Lung (tissue), 12 donors: Measurements from ENCODE around the gene FOXN3. TPM values are rescaled to one million over a fixed set of nuclear protein-coding genes. Genes with fewer than 3 reads are reported as not detected.

Experiments
- ATAC-seq: fragments of 200-7000 bp; cut with Tn5 transposase; one replicate; pipeline ENCODE4 v1.9.1; 2020; ENCODE audit warnings: moderate number of reproducible peaks; ENCODE audit not compliant: insufficient read depth, low FRiP score
- DNase-seq, 3 donors: peaks; one replicate each; pipeline ENCODE4 v3.0.0-alpha.2; 2013 to 2017
- H3K27ac ChIP-seq, 2 donors: one replicate each; pipeline ENCODE4 v1.5.1; 2013; ENCODE audit warnings: mild to moderate bottlenecking in 2 of 2, moderate library complexity in 2 of 2, control low read depth in 1 of 2, inconsistent platforms in 1 of 2, low read depth in 1 of 2, low read length in 1 of 2
- H3K27me3 ChIP-seq, 3 donors: one replicate each; pipeline ENCODE4 v1.5.1; 2013; ENCODE audit warnings: low read length in 2 of 3; ENCODE audit not compliant: control insufficient read depth in 3 of 3, insufficient read depth in 3 of 3
- H3K36me3 ChIP-seq, 4 donors: one replicate each; pipeline ENCODE4 v1.5.1; 2013; ENCODE audit warnings: low read length in 4 of 4, mild to moderate bottlenecking in 1 of 4, moderate library complexity in 1 of 4; ENCODE audit not compliant: control insufficient read depth in 4 of 4, insufficient read depth in 4 of 4
- H3K4me1 ChIP-seq, 5 donors: one replicate each; pipeline ENCODE4 v1.5.1; 2013; ENCODE audit warnings: low read length in 5 of 5, mild to moderate bottlenecking in 2 of 5, moderate library complexity in 1 of 5; ENCODE audit not compliant: control insufficient read depth in 5 of 5, insufficient read depth in 5 of 5
- H3K4me3 ChIP-seq: one replicate; pipeline ENCODE4 v1.5.1; 2013; ENCODE audit warnings: mild to moderate bottlenecking, control low read depth, moderate library complexity
- H3K9ac ChIP-seq, 2 donors: one replicate each; pipeline ENCODE4 v1.5.1; 2013; ENCODE audit warnings: low read length in 2 of 2, control low read depth in 1 of 2; ENCODE audit not compliant: insufficient read depth in 1 of 2
- H3K9me3 ChIP-seq, 4 donors: one replicate each; pipeline ENCODE4 v1.5.1; 2013; ENCODE audit warnings: low read length in 3 of 4, mild to moderate bottlenecking in 1 of 4, moderate library complexity in 1 of 4; ENCODE audit not compliant: control insufficient read depth in 4 of 4, insufficient read depth in 3 of 4
- WGBS, 2 donors: extraction: QIAGEN DNeasy Blood & Tissue Kit; methylation state at CpG; one replicate each; pipeline ENCODE4 v1.1.7; 2013; 5-methylcytosine and 5-hydroxymethylcytosine counted together
- polyA plus RNA-seq, 2 donors: library from polyadenylated mRNA; stranded (reverse); fragments of 200-250 nt; gene quantifications; one replicate each; pipeline ENCODE4 v1.2.1, GENCODE V29; 2013
- total RNA-seq, 2 donors: library from RNA; depleted of rRNA in 1 of 2; stranded (reverse); fragments of >200 nt in 1 of 2; gene quantifications; one replicate each; pipeline ENCODE4 v1.2.1, GENCODE V29; 2014 to 2021
- TF ChIP-seq, protein P1 (sequence below): IDR thresholded peaks from 2 replicates; pipeline ENCODE4 v1.5.1; 2012; ENCODE audit warnings: mild to moderate bottlenecking; ENCODE audit errors: control extremely low read depth, extremely low read depth
- donor health status: control.
- donor health status: control.
- donor health status: Bipolar disorder and iron deficiency.
- donor health status: healthy.
- donor health status: DM: yes; HTN: yes; CAD: no.

Gene FOXN3
- total and polyA plus RNA-seq, 4 donors, result 12.7 to 69.7 (median 34.9) TPM

GRCh38 chr14:89141862-89142261 lies 275.2 kb downstream of the FOXN3 start:
- Histone ChIP-seq H3K27ac (no peak overlapping the region), H3K4me3 (no peak overlapping the region), H3K4me1 (peaks cover 0 to 4% (median 0%) of the 10 kb centered on the region in 5 donors), H3K36me3 (no peaks in the 10 kb centered on the region), H3K9me3 (peaks cover 0 to 5% (median 0%) of the 10 kb centered on the region in 4 donors), H3K27me3 (no peaks in the 10 kb centered on the region), H3K9ac (no peak overlapping the region)
- ATAC-seq, result no peak
- TF ChIP-seq, protein P1, sequence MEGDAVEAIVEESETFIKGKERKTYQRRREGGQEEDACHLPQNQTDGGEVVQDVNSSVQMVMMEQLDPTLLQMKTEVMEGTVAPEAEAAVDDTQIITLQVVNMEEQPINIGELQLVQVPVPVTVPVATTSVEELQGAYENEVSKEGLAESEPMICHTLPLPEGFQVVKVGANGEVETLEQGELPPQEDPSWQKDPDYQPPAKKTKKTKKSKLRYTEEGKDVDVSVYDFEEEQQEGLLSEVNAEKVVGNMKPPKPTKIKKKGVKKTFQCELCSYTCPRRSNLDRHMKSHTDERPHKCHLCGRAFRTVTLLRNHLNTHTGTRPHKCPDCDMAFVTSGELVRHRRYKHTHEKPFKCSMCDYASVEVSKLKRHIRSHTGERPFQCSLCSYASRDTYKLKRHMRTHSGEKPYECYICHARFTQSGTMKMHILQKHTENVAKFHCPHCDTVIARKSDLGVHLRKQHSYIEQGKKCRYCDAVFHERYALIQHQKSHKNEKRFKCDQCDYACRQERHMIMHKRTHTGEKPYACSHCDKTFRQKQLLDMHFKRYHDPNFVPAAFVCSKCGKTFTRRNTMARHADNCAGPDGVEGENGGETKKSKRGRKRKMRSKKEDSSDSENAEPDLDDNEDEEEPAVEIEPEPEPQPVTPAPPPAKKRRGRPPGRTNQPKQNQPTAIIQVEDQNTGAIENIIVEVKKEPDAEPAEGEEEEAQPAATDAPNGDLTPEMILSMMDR, result no peak
- WGBS, 2 donors, result 71 to 73% methylated on average over 3 of the region's 3 CpGs
- no peak for DNase-seq

DNA sequence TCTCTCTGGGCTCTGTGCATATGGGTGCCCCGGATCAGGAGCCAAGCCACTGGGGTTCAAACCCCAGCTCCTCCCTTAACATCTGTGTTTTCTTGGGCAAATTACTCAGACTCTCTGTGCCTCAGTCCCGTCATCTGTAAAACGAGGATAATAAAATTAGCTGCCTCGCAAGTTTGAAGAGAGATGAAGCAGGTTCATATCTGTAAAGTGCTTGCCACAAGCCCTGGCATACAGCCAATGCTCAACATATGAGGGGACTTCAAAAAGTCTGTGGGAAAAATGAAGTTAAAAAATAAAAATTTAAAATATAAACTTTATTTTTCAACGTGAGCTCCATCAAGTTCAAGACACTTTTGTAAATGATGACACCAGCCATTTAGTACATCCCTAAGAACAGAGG lies 276.7 kb downstream of the FOXN3 start:
- Histone ChIP-seq H3K9ac (no peak overlapping the region), H3K9me3 (peaks cover 0 to 9% (median 3%) of the 10 kb centered on the region in 4 donors), H3K4me1 (peaks cover 0 to 4% (median 0%) of the 10 kb centered on the region in 5 donors), H3K27ac (no peak overlapping the region), H3K4me3 (peak overlapping the region; percentile 3), H3K27me3 (no peaks in the 10 kb centered on the region), H3K36me3 (no peaks in the 10 kb centered on the region)
- no peak for ATAC-seq
- TF ChIP-seq, protein P1, result no peak
- DNase-seq, result no peak
- 48 to 64% methylated on average over 5 of the region's 5 CpGs for WGBS, 2 donors

GRCh38 chr14:89139404-89140247 lies 277.4 kb downstream of the FOXN3 start:
- no peak overlapping the region for H3K27ac ChIP-seq
- TF ChIP-seq, protein P1, result no peak
- peak in 1 of 3 donors; percentile 24 for DNase-seq
- WGBS, 2 donors, result 67 to 83% methylated on average over 14 of the region's 14 CpGs
- H3K4me3 ChIP-seq, result peak overlapping the region; percentile 3
- H3K27me3 ChIP-seq, result no peaks in the 10 kb centered on the region
- no peak overlapping the region for H3K9ac ChIP-seq
- H3K36me3 ChIP-seq, result no peaks in the 10 kb centered on the region
- peaks cover 0 to 4% (median 0%) of the 10 kb centered on the region in 5 donors for H3K4me1 ChIP-seq
- peaks cover 0 to 9% (median 3%) of the 10 kb centered on the region in 4 donors for H3K9me3 ChIP-seq
- no peak for ATAC-seq
